Lower leg skin (tissue), 3 donors: ENCODE measurements around the gene MRPL16.

Source experiments
- CTCF ChIP-seq, 3 donors: fragments of 450-650 bp; IDR thresholded peaks; one replicate each; pipeline ENCODE4 v1.5.1; 2016; ENCODE audit warnings: antibody characterized with exemption in 3 of 3, mild to moderate bottlenecking in 3 of 3, moderate library complexity in 2 of 3
- POLR2A ChIP-seq, 2 donors: fragments of 450-650 bp; IDR thresholded peaks; one replicate each; pipeline ENCODE4 v1.6.1; 2016 to 2017; ENCODE audit warnings: antibody characterized with exemption in 2 of 2, mild to moderate bottlenecking in 1 of 2, moderate library complexity in 1 of 2

- TF ChIP-seq CTCF (IDR thresholded peaks at IDR 0.05) (no peak), POLR2A (IDR thresholded peaks at IDR 0.05) (no peak)
These were observed 23.0 kb upstream of the MRPL16 start for GRCh38 chr11:59833602-59834001.
